Smooth muscle cell of the brain vasculature (primary cell): ENCODE measurements around the gene CRYGN.

ENCODE experiments used
- DNase-seq: peaks from one replicate; pipeline ENCODE4 v3.0.0-alpha.2; 2012; ENCODE audit warnings: low read depth, low spot score

Gene CRYGN

DNA sequence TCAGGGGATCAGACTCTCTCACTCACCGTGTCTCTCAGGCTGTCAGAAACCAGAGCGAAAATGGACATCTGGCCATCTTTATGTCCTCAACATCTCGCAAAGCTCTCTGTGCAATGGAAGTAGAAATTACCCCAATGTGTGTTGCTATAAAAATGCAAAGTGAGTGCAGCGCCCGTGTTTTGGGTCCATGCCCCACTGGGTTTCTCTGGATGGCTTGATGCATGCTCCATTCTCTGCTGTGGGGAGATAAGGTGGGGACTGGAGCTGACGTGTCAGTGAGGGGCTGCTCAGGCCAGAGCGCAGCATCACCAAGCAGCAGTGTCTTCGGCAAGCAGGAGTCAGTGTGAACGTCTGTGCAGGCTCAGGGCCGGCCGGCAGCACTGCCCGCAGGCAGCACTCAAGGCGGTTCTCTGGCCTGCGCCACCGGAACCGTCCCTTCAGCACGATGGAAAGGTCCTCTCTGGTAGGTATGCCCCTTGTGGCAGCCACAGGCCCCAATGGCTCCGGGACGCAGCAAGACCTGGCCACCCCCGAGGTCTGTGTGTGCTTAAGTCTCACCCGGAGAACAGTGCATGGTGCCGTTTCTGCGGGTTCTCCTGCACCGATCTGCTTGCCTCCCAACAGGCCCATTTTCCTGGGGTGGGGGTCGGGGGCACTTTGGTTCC, 60.3 kb downstream of the CRYGN start:
- DNase-seq: no peak

DNA sequence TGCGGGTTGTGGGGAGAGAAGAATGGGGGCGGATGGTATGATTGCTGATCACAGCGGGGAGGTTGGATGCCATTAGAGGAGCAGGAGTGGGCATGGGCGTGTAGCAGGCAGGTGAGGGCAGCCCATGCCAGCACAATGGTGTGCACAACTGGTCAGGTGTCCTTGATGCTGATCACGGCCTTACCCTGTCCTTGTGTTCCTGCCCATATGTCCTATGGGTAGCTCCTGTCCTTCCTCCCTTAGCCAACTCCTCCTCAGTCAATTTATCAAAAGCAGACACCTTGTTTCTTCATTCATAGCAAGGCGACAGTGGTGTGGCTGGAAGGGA, 60.8 kb downstream of the CRYGN start:
- DNase-seq: no peak
